AG04450 (cell line): ENCODE results near the gene CCDC188. TPM values are rescaled to one million over a fixed set of nuclear protein-coding genes. Genes with fewer than 3 reads are reported as not detected.

ENCODE experiments used
- CTCF ChIA-PET: fragments of 300-600, 350-600 bp; formaldehyde crosslinking; extraction: SDS; loops from one replicate; lab custom pipeline; 2022; ENCODE audit warnings: antibody characterized with exemption, inconsistent platforms; lab: Charles Lee
- POLR2A ChIA-PET: fragments of 350-600 bp; formaldehyde crosslinking; extraction: SDS; loops from one replicate; lab custom pipeline; 2021; ENCODE audit warnings: antibody characterized with exemption, inconsistent platforms; lab: Yijun Ruan, JAX
- DNase-seq: peaks from one replicate; pipeline ENCODE4 v3.0.0-alpha.2; 2011; ENCODE audit warnings: low read depth, low spot score
- H3K27ac ChIP-seq: one replicate; pipeline ENCODE4 v1.5.1; 2012; ENCODE audit warnings: low read depth, low read length, control low read depth
- H3K27me3 ChIP-seq: one replicate; pipeline ENCODE4 v1.6.0; 2012; ENCODE audit warnings: low read length; ENCODE audit not compliant: control insufficient read depth, insufficient read depth
- H3K4me3 ChIP-seq: 2 replicates; pipeline ENCODE4 v1.5.1; 2011; ENCODE audit warnings: mild to moderate bottlenecking, low read depth, low read length, control low read depth
- H3K9me3 ChIP-seq: 2 replicates; pipeline ENCODE4 v1.5.1; 2012; ENCODE audit warnings: low read length; ENCODE audit not compliant: control insufficient read depth, insufficient read depth
- polyA plus RNA-seq: library from polyadenylated mRNA; depleted of rRNA; stranded (reverse); fragments of >200 nt; gene quantifications from 2 replicates; pipeline ENCODE4 v1.2.3, GENCODE V29; 2011
- TF ChIP-seq, protein P1 (sequence below): IDR thresholded peaks from 2 replicates; pipeline ENCODE4 v1.5.1; 2011; ENCODE audit warnings: low read depth, low read length, control low read depth, inconsistent platforms

CCDC188 gene
- polyA plus RNA-seq, 1 experiment, result not detected

DNA sequence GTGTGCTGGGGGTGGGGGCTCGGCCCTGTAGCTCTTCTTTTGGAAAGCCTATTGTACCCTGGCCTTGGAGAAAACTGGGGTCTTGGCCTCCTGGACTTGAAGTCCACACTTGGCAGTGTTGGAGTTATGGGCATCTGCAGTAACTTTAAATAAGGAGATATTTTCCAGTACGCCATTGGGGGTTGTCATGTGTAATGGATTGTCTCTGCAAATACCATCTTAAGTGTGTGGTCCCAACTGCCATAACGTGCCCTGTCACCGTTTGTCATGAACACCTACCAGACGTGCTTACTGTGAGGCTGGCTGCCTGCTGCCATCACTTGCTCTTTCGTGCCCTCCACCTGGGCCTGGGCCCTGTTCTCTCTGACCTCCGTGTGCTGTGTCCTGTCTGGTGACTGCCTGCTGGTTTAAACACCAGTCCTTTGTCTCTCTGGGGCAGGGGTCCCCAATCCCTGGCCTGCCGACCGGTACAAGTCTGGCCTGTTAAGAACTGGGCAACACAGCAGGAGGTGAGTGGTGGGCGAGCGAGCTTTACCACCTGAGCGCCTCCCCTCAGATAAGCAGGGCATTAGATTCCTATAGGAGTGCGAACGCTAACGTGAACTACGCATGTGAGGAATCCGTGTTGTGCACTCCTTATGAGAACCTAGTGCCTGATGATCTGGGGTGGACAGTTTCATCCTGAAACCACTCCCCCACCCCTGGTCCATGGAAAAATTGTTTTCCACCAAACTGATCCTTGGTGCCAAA lies 22.8 kb downstream of the CCDC188 start:
- no peak for DNase-seq
- H3K27me3 ChIP-seq, result no peaks in the 10 kb centered on the region
- CTCF ChIA-PET, result no interaction called here
- no peak overlapping the region for H3K4me3 ChIP-seq
- POLR2A ChIA-PET, result interaction anchor here (3.2 kb wide), 1 partner anchor 11 kb away, joined by 12 read pairs; the partner anchor contains the start of gene TRMT2A
- no peaks in the 10 kb centered on the region; the same call in 1 of the 2 replicates for H3K9me3 ChIP-seq
- H3K27ac ChIP-seq, result no peak overlapping the region
- TF ChIP-seq, protein P1, sequence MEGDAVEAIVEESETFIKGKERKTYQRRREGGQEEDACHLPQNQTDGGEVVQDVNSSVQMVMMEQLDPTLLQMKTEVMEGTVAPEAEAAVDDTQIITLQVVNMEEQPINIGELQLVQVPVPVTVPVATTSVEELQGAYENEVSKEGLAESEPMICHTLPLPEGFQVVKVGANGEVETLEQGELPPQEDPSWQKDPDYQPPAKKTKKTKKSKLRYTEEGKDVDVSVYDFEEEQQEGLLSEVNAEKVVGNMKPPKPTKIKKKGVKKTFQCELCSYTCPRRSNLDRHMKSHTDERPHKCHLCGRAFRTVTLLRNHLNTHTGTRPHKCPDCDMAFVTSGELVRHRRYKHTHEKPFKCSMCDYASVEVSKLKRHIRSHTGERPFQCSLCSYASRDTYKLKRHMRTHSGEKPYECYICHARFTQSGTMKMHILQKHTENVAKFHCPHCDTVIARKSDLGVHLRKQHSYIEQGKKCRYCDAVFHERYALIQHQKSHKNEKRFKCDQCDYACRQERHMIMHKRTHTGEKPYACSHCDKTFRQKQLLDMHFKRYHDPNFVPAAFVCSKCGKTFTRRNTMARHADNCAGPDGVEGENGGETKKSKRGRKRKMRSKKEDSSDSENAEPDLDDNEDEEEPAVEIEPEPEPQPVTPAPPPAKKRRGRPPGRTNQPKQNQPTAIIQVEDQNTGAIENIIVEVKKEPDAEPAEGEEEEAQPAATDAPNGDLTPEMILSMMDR, result no peak

GRCh38 chr22:20127318-20127868 lies 23.5 kb downstream of the CCDC188 start:
- ChIA-PET CTCF (no interaction called here), POLR2A (no interaction called here)

GRCh38 chr22:20126284-20127029 lies 24.4 kb downstream of the CCDC188 start:
- TF ChIP-seq, protein P1, result no peak
- POLR2A ChIA-PET, result interaction anchor here (0.7 kb wide), 1 partner anchor 169 kb away, joined by 3 read pairs; no protein-coding TSS in a partner anchor
- H3K27ac ChIP-seq, result no peak overlapping the region

More at GRCh38 chr22:20127318-20127868, 23.5 kb downstream of the CCDC188 start:
- Histone ChIP-seq H3K4me3 (no peak overlapping the region), H3K27me3 (no peaks in the 10 kb centered on the region), H3K27ac (no peak overlapping the region), H3K9me3 (no peaks in the 10 kb centered on the region; the same call in 1 of the 2 replicates)
- no peak for DNase-seq
- TF ChIP-seq, protein P1, result no peak

GRCh38 chr22:20125201-20126174 lies 25.4 kb downstream of the CCDC188 start:
- Histone ChIP-seq H3K27ac (no peak overlapping the region), H3K27me3 (no peaks in the 10 kb centered on the region), H3K4me3 (no peak overlapping the region), H3K9me3 (no peaks in the 10 kb centered on the region; the same call in 1 of the 2 replicates)
- no peak for DNase-seq
- POLR2A ChIA-PET, result no interaction called here
- TF ChIP-seq, protein P1, result no peak
- CTCF ChIA-PET, result interaction anchor here (0.5 kb wide), 1 partner anchor 194 kb away, joined by 3 read pairs; the partner anchor contains the start of gene DGCR6L

More at GRCh38 chr22:20126284-20127029, 24.4 kb downstream of the CCDC188 start:
- H3K27me3 ChIP-seq, result no peaks in the 10 kb centered on the region
- no peaks in the 10 kb centered on the region; the same call in 1 of the 2 replicates for H3K9me3 ChIP-seq
- no peak for DNase-seq
- CTCF ChIA-PET, result no interaction called here
- H3K4me3 ChIP-seq, result no peak overlapping the region
